GM23338 (cell line): ENCODE data around the gene KCTD12. TPM values are rescaled to one million over a fixed set of nuclear protein-coding genes. Genes with fewer than 3 reads are reported as not detected.

Experiments
- ATAC-seq: fragments of 200-7000 bp; cut with Tn5 transposase; 3 replicates; pipeline ENCODE4 v1.9.1; 2020
- DNase-seq: peaks from one replicate; pipeline ENCODE4 v3.0.0-alpha.2; 2015; ENCODE audit warnings: low spot score
- H2AFZ ChIP-seq: fragments of 200-600 bp; sonication (generic); 2 replicates; pipeline ENCODE4 v1.8.0; 2016; ENCODE audit warnings: antibody characterized with exemption, mild to moderate bottlenecking, moderate library complexity
- H3F3A ChIP-seq: fragments of 200-600 bp; sonication (generic); replicated peaks from 2 replicates; pipeline ENCODE4 v1.8.0; 2017; ENCODE audit warnings: antibody characterized with exemption, mixed run types, low read depth
- H3K27ac ChIP-seq: fragments of 200-600 bp; sonication (generic); 2 replicates; pipeline ENCODE4 v1.6.1; 2016; ENCODE audit warnings: low read depth
- H3K27me3 ChIP-seq: fragments of 200-600 bp; sonication (generic); 2 replicates; pipeline ENCODE4 v1.8.0; 2016; ENCODE audit warnings: mild to moderate bottlenecking, mixed run types, moderate library complexity; ENCODE audit not compliant: insufficient read depth
- H3K36me3 ChIP-seq: fragments of 200-600 bp; sonication (generic); 2 replicates; pipeline ENCODE4 v1.8.0; 2016; ENCODE audit warnings: mild to moderate bottlenecking; ENCODE audit not compliant: insufficient read depth
- H3K4me1 ChIP-seq: fragments of 200-600 bp; sonication (generic); 2 replicates; pipeline ENCODE4 v1.8.0; 2016; ENCODE audit warnings: mild to moderate bottlenecking, moderate library complexity; ENCODE audit not compliant: insufficient read depth
- H3K4me2 ChIP-seq: fragments of 200-600 bp; sonication (generic); 2 replicates; pipeline ENCODE4 v1.7.1; 2017; ENCODE audit warnings: mixed run types
- H3K4me3 ChIP-seq: fragments of 200-600 bp; sonication (generic); 2 replicates; pipeline ENCODE4 v1.6.1; 2016; ENCODE audit warnings: mixed run types
- H3K79me2 ChIP-seq: fragments of 200-600 bp; sonication (generic); replicated peaks from 2 replicates; pipeline ENCODE4 v1.8.0; 2017; ENCODE audit warnings: mild to moderate bottlenecking; ENCODE audit not compliant: insufficient read depth
- H3K9me2 ChIP-seq: fragments of 200-600 bp; sonication (generic); 2 replicates; pipeline ENCODE4 v1.8.0; 2017; ENCODE audit not compliant: insufficient read depth
- H4K20me1 ChIP-seq: fragments of 200-600 bp; sonication (generic); replicated peaks from 2 replicates; pipeline ENCODE4 v1.8.0; 2017; ENCODE audit warnings: mild to moderate bottlenecking; ENCODE audit not compliant: insufficient read depth
- H3K27ac Mint-ChIP-seq: 2 replicates; pipeline ENCODE4 v1.8.0; 2020; ENCODE audit warnings: inconsistent platforms, mild to moderate bottlenecking, moderate library complexity, mixed read lengths
- H3K27me3 Mint-ChIP-seq: 3 replicates; pipeline ENCODE4 v1.8.0; 2022; ENCODE audit warnings: low read depth, mild to moderate bottlenecking, moderate library complexity, mixed read lengths, inconsistent platforms; ENCODE audit not compliant: insufficient read depth, poor library complexity
- H3K36me3 Mint-ChIP-seq: 3 replicates; pipeline ENCODE4 v1.8.0; 2021; ENCODE audit warnings: low read depth, mild to moderate bottlenecking, inconsistent platforms, moderate library complexity, mixed read lengths
- H3K4me1 Mint-ChIP-seq: 3 replicates; pipeline ENCODE4 v1.8.0; 2020; ENCODE audit warnings: mild to moderate bottlenecking, inconsistent platforms, mixed read lengths
- H3K4me3 Mint-ChIP-seq: 3 replicates; pipeline ENCODE4 v1.8.0; 2021; ENCODE audit warnings: moderate library complexity, mild to moderate bottlenecking, inconsistent platforms, mixed read lengths
- H3K9me3 Mint-ChIP-seq: 3 replicates; pipeline ENCODE4 v1.8.0; 2020; ENCODE audit warnings: moderate library complexity, mild to moderate bottlenecking, inconsistent platforms, mixed read lengths
- CREB1 ChIP-seq: fragments of 250-450 bp; sonication (Bioruptor Pico); IDR thresholded peaks from 2 replicates; pipeline ENCODE4 v1.5.0; 2020; ENCODE audit warnings: low read depth, mild to moderate bottlenecking, moderate library complexity
- EZH2 ChIP-seq: fragments of 200-600 bp; sonication (generic); IDR thresholded peaks from one replicate; pipeline ENCODE4 v1.8.0; 2017; ENCODE audit warnings: antibody characterized with exemption, mild to moderate bottlenecking, low read depth; ENCODE audit not compliant: unreplicated experiment
- EZH2phosphoT487 ChIP-seq: fragments of 200-600 bp; sonication (generic); IDR thresholded peaks from one replicate; pipeline ENCODE4 v1.8.1; 2018; ENCODE audit warnings: antibody characterized with exemption; ENCODE audit not compliant: unreplicated experiment
- JUNB ChIP-seq: IDR thresholded peaks from one replicate; pipeline ENCODE4 v1.6.1; 2016; ENCODE audit warnings: antibody characterized with exemption; ENCODE audit not compliant: unreplicated experiment
- NANOG ChIP-seq: IDR thresholded peaks from 2 replicates; pipeline ENCODE4 v1.6.1; 2016; ENCODE audit warnings: antibody characterized with exemption, borderline replicate concordance
- POLR2AphosphoS5 ChIP-seq: IDR thresholded peaks from 2 replicates; pipeline ENCODE4 v1.6.1; 2016; ENCODE audit warnings: antibody characterized with exemption, low read depth
- STAT1 ChIP-seq: IDR thresholded peaks from one replicate; pipeline ENCODE4 v1.6.1; 2016; ENCODE audit warnings: antibody characterized with exemption; ENCODE audit not compliant: unreplicated experiment
- ZNF114 ChIP-seq: fragments of 250-450 bp; sonication (Bioruptor Pico); IDR thresholded peaks from 2 replicates; pipeline ENCODE4 v1.5.0; 2020; ENCODE audit warnings: mild to moderate bottlenecking, moderate library complexity
- ZNF331 ChIP-seq: fragments of 250-450 bp; sonication (Bioruptor Pico); IDR thresholded peaks from 2 replicates; pipeline ENCODE4 v1.5.0; 2020; ENCODE audit warnings: low read depth, mild to moderate bottlenecking, moderate library complexity
- polyA plus RNA-seq: library from polyadenylated mRNA; unstranded; fragments of >200 nt; fragmentation: Nextera tagmentation; extraction: Ambion mirVana; gene quantifications from 2 replicates; pipeline ENCODE4 v1.2.1, GENCODE V29; 2016
- total RNA-seq: library from RNA; depleted of rRNA; stranded (reverse); fragments of >200 nt; shearing (Covaris generic); gene quantifications from 2 replicates; pipeline ENCODE4 v1.2.3, GENCODE V29; 2014
- TF ChIP-seq, protein P1 (sequence below), 2 experiments: fragments of 200-600 bp in 1 of 2; sonication (generic) in 1 of 2; conservative IDR thresholded peaks; 2 replicates each; pipeline versions ENCODE4 v1.5.1 to v1.6.1; 2016 to 2017; ENCODE audit warnings: antibody characterized with exemption in 2 of 2, low read depth in 2 of 2, mild to moderate bottlenecking in 2 of 2, moderate library complexity in 1 of 2
- TF ChIP-seq, protein P2 (sequence below): fragments of 250-450 bp; sonication (Bioruptor Pico); IDR thresholded peaks from 2 replicates; pipeline ENCODE4 v1.5.0; 2020; ENCODE audit warnings: mild to moderate bottlenecking, moderate library complexity
- TF ChIP-seq, protein P3 (sequence below): IDR thresholded peaks from one replicate; pipeline ENCODE4 v1.6.1; 2018; ENCODE audit warnings: antibody characterized with exemption; ENCODE audit not compliant: unreplicated experiment
- TF ChIP-seq, protein P4 (sequence below): IDR thresholded peaks from 2 replicates; pipeline ENCODE4 v1.6.1; 2016; ENCODE audit warnings: antibody characterized with exemption

KCTD12 gene
- total and polyA plus RNA-seq, 2 experiments from 2014 or later, result 3.3 to 12.0 TPM

DNA sequence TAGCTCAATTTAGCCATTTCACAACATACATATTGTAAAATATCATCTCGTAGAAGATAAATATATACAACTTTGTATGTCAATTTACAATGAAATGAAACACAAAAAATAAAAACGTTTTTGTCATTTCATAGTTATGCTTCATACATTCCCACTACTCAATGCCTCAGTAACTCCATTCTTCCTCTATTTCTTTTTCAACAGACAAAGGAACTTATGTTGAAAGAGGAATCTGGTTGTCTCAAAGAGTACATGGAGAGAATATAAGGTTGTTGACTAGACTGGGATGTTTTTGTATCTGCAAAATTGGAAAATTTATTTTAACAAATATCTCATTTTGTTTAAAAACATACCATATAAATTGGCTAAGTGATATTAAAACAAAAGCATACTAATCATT lies 12.8 kb downstream of the KCTD12 start (continued):
- no peak for TF ChIP-seq ZNF114 (CRISPR knock-in tag)

DNA sequence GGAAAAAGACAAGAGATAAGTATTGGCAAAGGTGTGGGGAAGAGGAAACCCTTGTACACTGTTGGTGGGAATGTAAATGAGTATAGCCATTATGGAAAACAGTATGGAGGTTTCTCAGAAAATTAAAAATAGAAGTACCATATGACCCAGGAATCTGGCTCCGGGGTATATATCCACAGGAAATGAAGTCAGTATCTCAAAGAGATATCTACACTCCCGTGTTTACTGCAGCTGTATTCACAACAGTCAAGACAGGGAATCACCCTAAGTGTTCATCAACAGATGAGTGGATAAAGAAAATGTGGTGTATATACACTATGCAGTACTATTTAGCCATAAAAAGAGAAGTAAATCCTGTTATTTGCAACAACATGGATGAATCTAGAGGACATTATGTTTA lies 13.5 kb downstream of the KCTD12 start:
- no peak overlapping the region for H3K27ac ChIP-seq
- no peaks in the 10 kb centered on the region for H3K36me3 Mint-ChIP-seq
- H2AFZ ChIP-seq, result no peak overlapping the region
- DNase-seq, result no peak
- H3K27me3 Mint-ChIP-seq, result no peaks in the 10 kb centered on the region
- no peak overlapping the region for H3K4me3 Mint-ChIP-seq
- H3K4me2 ChIP-seq, result no peak overlapping the region
- no peak overlapping the region for H3K27ac Mint-ChIP-seq
- H3K27me3 ChIP-seq, result no peaks in the 10 kb centered on the region
- ATAC-seq, result no peak
- no peaks in the 10 kb centered on the region for H3K36me3 ChIP-seq
- TF ChIP-seq, protein P1, sequence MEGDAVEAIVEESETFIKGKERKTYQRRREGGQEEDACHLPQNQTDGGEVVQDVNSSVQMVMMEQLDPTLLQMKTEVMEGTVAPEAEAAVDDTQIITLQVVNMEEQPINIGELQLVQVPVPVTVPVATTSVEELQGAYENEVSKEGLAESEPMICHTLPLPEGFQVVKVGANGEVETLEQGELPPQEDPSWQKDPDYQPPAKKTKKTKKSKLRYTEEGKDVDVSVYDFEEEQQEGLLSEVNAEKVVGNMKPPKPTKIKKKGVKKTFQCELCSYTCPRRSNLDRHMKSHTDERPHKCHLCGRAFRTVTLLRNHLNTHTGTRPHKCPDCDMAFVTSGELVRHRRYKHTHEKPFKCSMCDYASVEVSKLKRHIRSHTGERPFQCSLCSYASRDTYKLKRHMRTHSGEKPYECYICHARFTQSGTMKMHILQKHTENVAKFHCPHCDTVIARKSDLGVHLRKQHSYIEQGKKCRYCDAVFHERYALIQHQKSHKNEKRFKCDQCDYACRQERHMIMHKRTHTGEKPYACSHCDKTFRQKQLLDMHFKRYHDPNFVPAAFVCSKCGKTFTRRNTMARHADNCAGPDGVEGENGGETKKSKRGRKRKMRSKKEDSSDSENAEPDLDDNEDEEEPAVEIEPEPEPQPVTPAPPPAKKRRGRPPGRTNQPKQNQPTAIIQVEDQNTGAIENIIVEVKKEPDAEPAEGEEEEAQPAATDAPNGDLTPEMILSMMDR (conservative IDR thresholded peaks at IDR 0.05; ENCODE audit: low read depth in 2 of 2), result no peak
- TF ChIP-seq STAT1 (no peak), EZH2 (no peak), ZNF331 (CRISPR knock-in tag) (no peak), POLR2AphosphoS5 (no peak), EZH2phosphoT487 (no peak), CREB1 (CRISPR knock-in tag) (no peak), ZNF114 (CRISPR knock-in tag) (no peak), NANOG (no peak), JUNB (no peak)
- TF ChIP-seq, protein P2, sequence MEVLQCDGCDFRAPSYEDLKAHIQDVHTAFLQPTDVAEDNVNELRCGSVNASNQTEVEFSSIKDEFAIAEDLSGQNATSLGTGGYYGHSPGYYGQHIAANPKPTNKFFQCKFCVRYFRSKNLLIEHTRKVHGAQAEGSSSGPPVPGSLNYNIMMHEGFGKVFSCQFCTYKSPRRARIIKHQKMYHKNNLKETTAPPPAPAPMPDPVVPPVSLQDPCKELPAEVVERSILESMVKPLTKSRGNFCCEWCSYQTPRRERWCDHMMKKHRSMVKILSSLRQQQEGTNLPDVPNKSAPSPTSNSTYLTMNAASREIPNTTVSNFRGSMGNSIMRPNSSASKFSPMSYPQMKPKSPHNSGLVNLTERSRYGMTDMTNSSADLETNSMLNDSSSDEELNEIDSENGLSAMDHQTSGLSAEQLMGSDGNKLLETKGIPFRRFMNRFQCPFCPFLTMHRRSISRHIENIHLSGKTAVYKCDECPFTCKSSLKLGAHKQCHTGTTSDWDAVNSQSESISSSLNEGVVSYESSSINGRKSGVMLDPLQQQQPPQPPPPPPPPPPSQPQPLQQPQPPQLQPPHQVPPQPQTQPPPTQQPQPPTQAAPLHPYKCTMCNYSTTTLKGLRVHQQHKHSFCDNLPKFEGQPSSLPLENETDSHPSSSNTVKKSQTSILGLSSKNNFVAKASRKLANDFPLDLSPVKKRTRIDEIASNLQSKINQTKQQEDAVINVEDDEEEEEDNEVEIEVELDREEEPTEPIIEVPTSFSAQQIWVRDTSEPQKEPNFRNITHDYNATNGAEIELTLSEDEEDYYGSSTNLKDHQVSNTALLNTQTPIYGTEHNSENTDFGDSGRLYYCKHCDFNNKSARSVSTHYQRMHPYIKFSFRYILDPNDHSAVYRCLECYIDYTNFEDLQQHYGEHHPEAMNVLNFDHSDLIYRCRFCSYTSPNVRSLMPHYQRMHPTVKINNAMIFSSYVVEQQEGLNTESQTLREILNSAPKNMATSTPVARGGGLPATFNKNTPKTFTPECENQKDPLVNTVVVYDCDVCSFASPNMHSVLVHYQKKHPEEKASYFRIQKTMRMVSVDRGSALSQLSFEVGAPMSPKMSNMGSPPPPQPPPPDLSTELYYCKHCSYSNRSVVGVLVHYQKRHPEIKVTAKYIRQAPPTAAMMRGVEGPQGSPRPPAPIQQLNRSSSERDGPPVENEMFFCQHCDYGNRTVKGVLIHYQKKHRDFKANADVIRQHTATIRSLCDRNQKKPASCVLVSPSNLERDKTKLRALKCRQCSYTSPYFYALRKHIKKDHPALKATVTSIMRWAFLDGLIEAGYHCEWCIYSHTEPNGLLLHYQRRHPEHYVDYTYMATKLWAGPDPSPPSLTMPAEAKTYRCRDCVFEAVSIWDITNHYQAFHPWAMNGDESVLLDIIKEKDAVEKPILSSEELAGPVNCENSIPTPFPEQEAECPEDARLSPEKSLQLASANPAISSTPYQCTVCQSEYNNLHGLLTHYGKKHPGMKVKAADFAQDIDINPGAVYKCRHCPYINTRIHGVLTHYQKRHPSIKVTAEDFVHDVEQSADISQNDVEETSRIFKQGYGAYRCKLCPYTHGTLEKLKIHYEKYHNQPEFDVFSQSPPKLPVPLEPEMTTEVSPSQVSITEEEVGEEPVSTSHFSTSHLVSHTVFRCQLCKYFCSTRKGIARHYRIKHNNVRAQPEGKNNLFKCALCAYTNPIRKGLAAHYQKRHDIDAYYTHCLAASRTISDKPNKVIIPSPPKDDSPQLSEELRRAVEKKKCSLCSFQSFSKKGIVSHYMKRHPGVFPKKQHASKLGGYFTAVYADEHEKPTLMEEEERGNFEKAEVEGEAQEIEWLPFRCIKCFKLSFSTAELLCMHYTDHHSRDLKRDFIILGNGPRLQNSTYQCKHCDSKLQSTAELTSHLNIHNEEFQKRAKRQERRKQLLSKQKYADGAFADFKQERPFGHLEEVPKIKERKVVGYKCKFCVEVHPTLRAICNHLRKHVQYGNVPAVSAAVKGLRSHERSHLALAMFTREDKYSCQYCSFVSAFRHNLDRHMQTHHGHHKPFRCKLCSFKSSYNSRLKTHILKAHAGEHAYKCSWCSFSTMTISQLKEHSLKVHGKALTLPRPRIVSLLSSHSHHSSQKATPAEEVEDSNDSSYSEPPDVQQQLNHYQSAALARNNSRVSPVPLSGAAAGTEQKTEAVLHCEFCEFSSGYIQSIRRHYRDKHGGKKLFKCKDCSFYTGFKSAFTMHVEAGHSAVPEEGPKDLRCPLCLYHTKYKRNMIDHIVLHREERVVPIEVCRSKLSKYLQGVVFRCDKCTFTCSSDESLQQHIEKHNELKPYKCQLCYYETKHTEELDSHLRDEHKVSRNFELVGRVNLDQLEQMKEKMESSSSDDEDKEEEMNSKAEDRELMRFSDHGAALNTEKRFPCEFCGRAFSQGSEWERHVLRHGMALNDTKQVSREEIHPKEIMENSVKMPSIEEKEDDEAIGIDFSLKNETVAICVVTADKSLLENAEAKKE (CRISPR knock-in tag), result no peak
- TF ChIP-seq, protein P3, sequence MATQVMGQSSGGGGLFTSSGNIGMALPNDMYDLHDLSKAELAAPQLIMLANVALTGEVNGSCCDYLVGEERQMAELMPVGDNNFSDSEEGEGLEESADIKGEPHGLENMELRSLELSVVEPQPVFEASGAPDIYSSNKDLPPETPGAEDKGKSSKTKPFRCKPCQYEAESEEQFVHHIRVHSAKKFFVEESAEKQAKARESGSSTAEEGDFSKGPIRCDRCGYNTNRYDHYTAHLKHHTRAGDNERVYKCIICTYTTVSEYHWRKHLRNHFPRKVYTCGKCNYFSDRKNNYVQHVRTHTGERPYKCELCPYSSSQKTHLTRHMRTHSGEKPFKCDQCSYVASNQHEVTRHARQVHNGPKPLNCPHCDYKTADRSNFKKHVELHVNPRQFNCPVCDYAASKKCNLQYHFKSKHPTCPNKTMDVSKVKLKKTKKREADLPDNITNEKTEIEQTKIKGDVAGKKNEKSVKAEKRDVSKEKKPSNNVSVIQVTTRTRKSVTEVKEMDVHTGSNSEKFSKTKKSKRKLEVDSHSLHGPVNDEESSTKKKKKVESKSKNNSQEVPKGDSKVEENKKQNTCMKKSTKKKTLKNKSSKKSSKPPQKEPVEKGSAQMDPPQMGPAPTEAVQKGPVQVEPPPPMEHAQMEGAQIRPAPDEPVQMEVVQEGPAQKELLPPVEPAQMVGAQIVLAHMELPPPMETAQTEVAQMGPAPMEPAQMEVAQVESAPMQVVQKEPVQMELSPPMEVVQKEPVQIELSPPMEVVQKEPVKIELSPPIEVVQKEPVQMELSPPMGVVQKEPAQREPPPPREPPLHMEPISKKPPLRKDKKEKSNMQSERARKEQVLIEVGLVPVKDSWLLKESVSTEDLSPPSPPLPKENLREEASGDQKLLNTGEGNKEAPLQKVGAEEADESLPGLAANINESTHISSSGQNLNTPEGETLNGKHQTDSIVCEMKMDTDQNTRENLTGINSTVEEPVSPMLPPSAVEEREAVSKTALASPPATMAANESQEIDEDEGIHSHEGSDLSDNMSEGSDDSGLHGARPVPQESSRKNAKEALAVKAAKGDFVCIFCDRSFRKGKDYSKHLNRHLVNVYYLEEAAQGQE, result no peak
- TF ChIP-seq, protein P4, sequence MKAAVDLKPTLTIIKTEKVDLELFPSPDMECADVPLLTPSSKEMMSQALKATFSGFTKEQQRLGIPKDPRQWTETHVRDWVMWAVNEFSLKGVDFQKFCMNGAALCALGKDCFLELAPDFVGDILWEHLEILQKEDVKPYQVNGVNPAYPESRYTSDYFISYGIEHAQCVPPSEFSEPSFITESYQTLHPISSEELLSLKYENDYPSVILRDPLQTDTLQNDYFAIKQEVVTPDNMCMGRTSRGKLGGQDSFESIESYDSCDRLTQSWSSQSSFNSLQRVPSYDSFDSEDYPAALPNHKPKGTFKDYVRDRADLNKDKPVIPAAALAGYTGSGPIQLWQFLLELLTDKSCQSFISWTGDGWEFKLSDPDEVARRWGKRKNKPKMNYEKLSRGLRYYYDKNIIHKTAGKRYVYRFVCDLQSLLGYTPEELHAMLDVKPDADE, result no peak
- H3K9me3 Mint-ChIP-seq, result no peaks in the 10 kb centered on the region
- peaks cover 6% of the 10 kb centered on the region; the same call in 2 of the 3 replicates for H3K4me1 Mint-ChIP-seq
- peaks cover 3% of the 10 kb centered on the region; the same call in 1 of the 2 replicates for H3K4me1 ChIP-seq
- no peaks in the 10 kb centered on the region for H3K79me2 ChIP-seq
- H3F3A ChIP-seq, result no peaks in the 10 kb centered on the region
- H3K9me2 ChIP-seq, result no peaks in the 10 kb centered on the region
- H4K20me1 ChIP-seq, result no peaks in the 10 kb centered on the region
- H3K4me3 ChIP-seq, result no peak overlapping the region
